GM12865 (cell line): ENCODE results near the gene PATL1.
A peak's percentile ranks its signal among the peaks of the same experiment; 100 is the strongest.

Experiments
- DNase-seq: peaks from one replicate; pipeline ENCODE4 v3.0.0; 2010; ENCODE audit warnings: low read depth
- H3K4me3 ChIP-seq: 2 replicates; pipeline ENCODE4 v1.5.1; 2011; ENCODE audit warnings: mild to moderate bottlenecking, low read depth, low read length, control low read depth
- CTCF ChIP-seq: IDR thresholded peaks from 2 replicates; pipeline ENCODE4 v1.5.1; 2011; ENCODE audit warnings: low read length, control low read depth, low read depth, inconsistent platforms; ENCODE audit not compliant: insufficient read depth; ENCODE audit errors: missing control alignments

PATL1 gene

GRCh38 chr11:59668950-59669610 is at the start of gene PATL1:
TSS of gene PATL1 (minus strand) at chr11:59669037. CDS start at chr11:59668895, 142 bp downstream.
- H3K4me3 ChIP-seq, result peak within 1 kb of the TSS; percentile 93
- peak; percentile 99 for DNase-seq
- no peak for TF ChIP-seq CTCF

GRCh38 chr11:59716051-59716450 is 47.2 kb upstream of the PATL1 start:
- H3K4me3 ChIP-seq, result no peak overlapping the region
- no peak for TF ChIP-seq CTCF
- no peak for DNase-seq

GRCh38 chr11:59713745-59714144 is 44.9 kb upstream of the PATL1 start, which contains the start of gene OR10V1:
TSS of gene OR10V1 (minus strand) at chr11:59713845. CDS start at chr11:59713845, 0 bp downstream.
- no peak for DNase-seq
- no peak for TF ChIP-seq CTCF

GRCh38 chr11:59710136-59710847 is 41.5 kb upstream of the PATL1 start:
- DNase-seq, result no peak
- H3K4me3 ChIP-seq, result no peak overlapping the region
- no peak for TF ChIP-seq CTCF

More at GRCh38 chr11:59713745-59714144, 44.9 kb upstream of the PATL1 start, which contains the start of gene OR10V1:
- no peak within 1 kb of the TSS for H3K4me3 ChIP-seq

- DNase-seq, result no peak
- no peak for TF ChIP-seq CTCF
- H3K4me3 ChIP-seq, result no peak overlapping the region
Measured at GRCh38 chr11:59708537-59708936, 39.7 kb upstream of the PATL1 start.

- H3K4me3 ChIP-seq, result no peak overlapping the region
- no peak for TF ChIP-seq CTCF
- DNase-seq, result no peak
Measured at GRCh38 chr11:59707371-59707770, 38.5 kb upstream of the PATL1 start.
